Right lobe of liver (tissue), 4 donors: ENCODE measurements around the gene CTSF.
"Not testable (repeated sequence)": the region's sequence is repeated elsewhere in the genome, so short reads cannot be mapped to it uniquely, and the experiment has no call there.

Source experiments
- CTCF ChIP-seq, 4 donors: fragments of 200-600 bp in 3 of 4; fragments of 450-650 bp in 1 of 4; IDR thresholded peaks; one replicate each; pipeline versions ENCODE4 v1.5.1 to v1.8.0; 2016 to 2022; ENCODE audit warnings: antibody characterized with exemption in 4 of 4, mild to moderate bottlenecking in 2 of 4
- POLR2A ChIP-seq: fragments of 450-650 bp; IDR thresholded peaks from one replicate; pipeline ENCODE4 v1.6.1; 2017; ENCODE audit warnings: antibody characterized with exemption, mild to moderate bottlenecking
- donor health status: DM: no; HTN: no; CAD: no.
- donor health status: DM: no; HTN: no; CAD: no.
- donor health status: DM: no; HTN: yes; CAD: no.

GRCh38 chr11:66540598-66540997 lies 27.8 kb downstream of the CTSF start:
- TF ChIP-seq POLR2A; CTCF (IDR thresholded peaks at IDR 0.05): not testable (repeated sequence)
